Psoas muscle (tissue), 8 donors: ENCODE data around the gene PGP. TPM values are rescaled to one million over a fixed set of nuclear protein-coding genes. Genes with fewer than 3 reads are reported as not detected.

Experiments
- ATAC-seq, 4 donors: fragments of 200-7000 bp; cut with Tn5 transposase; one replicate each; pipeline ENCODE4 v1.9.1; 2020; ENCODE audit warnings: moderate library complexity in 3 of 4, mild to moderate bottlenecking in 2 of 4
- DNase-seq, 2 donors: peaks; one replicate each; pipeline ENCODE4 v3.0.0-alpha.2; 2020
- H3K27ac ChIP-seq: fragments of 200-600 bp; one replicate; pipeline ENCODE4 v1.8.0; 2022
- H3K27me3 ChIP-seq, 3 donors: fragments of 200-600 bp in 1 of 3; one replicate each; pipeline versions ENCODE4 v1.6.1 to v1.8.0; 2013 to 2022; ENCODE audit warnings: low read length in 2 of 3, mild to moderate bottlenecking in 2 of 3, moderate library complexity in 1 of 3; ENCODE audit not compliant: insufficient read depth in 3 of 3
- H3K36me3 ChIP-seq, 2 donors: fragments of 200-600 bp in 1 of 2; one replicate each; pipeline versions ENCODE4 v1.6.1 to v1.8.0; 2013 to 2022; ENCODE audit warnings: low read depth in 1 of 2, mild to moderate bottlenecking in 1 of 2, moderate library complexity in 1 of 2; ENCODE audit not compliant: insufficient read depth in 1 of 2
- H3K4me1 ChIP-seq: fragments of 200-600 bp; one replicate; pipeline ENCODE4 v1.8.0; 2022
- H3K4me3 ChIP-seq: fragments of 200-600 bp; one replicate; pipeline ENCODE4 v1.8.0; 2022; ENCODE audit warnings: mild to moderate bottlenecking
- H3K9me3 ChIP-seq: fragments of 200-600 bp; one replicate; pipeline ENCODE4 v1.8.0; 2022
- CTCF ChIP-seq: fragments of 200-600 bp; IDR thresholded peaks from one replicate; pipeline ENCODE4 v1.8.0; 2022; ENCODE audit warnings: antibody characterized with exemption
- WGBS, 3 donors: extraction: QIAGEN DNeasy Blood & Tissue Kit; methylation state at CpG; one replicate each; pipeline versions ENCODE4 v1.1.6 to v1.1.7; 2013; 5-methylcytosine and 5-hydroxymethylcytosine counted together
- intact Hi-C, 2 donors: fragments of 100-400 bp; cut with DNase I; formaldehyde crosslinking; loops; one replicate each; pipeline versions ENCODE4 v1.11.0 to v1.14.2; 2022
- polyA plus RNA-seq, 3 donors: library from polyadenylated mRNA; stranded (reverse); fragments of 200-250 nt; gene quantifications; one replicate each; pipeline ENCODE4 v1.2.3, GENCODE V29; 2013
- total RNA-seq, 4 donors: library from RNA; stranded (reverse); fragmentation: NEBNext Ultra II Directional in 2 of 4; extraction: Animal tissue kit (Norgen Biotek cat#: 25700) in 2 of 4; gene quantifications; one replicate each; pipeline versions ENCODE4 v1.2.1 to v1.2.4, GENCODE V29; 2021 to 2023
- donor health status: healthy with polysubstance abuse.
- donor health status: DM: no; HTN: no; CAD: no; lungs with moderate emphysema.
- donor health status: Bipolar disorder and iron deficiency.
- donor health status: healthy.
- donor health status: DM: yes; HTN: yes; CAD: no.
- donor health status: DM: no; HTN: no; CAD: no.
- donor health status: DM: no; HTN: no; CAD: no.
- donor health status: DM: yes; HTN: yes; CAD: no.

Gene PGP
- total and polyA plus RNA-seq, 7 donors, result 20.9 to 35.9 (median 27.4) TPM

DNA sequence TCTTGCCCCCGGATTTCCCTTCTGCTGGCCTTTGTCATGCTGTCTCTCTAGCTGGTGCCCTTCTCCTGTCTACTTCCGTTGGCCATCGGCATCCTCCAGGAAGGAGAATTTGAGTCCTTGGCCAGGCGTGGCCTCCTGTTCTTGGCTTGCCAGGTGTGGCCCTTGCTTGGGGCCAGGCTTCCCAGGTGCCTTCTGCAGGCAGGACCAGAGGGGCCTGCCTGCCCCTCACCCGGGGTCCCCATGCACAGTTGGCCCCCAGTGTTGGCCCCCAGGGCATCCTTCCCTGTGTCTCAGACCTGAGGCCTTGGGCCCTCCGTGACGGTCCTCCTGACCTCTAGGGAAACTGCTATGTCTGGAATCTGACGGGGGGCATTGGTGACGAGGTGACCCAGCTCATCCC is 6.8 kb downstream of the PGP start:
- intact Hi-C loops, result loop anchor here in 1 of 2 donors (5.0 kb wide), 1 partner anchor 51 kb away; the partner anchor contains the start of gene TRAF7
- 78 to 89% (median 86%) methylated on average over 9 of the region's 9 CpGs for WGBS, 3 donors

GRCh38 chr16:2206780-2207433 is 7.7 kb downstream of the PGP start:
- DNase-seq (no peak), ATAC-seq (no peak)
- Histone ChIP-seq H3K27ac (peak overlapping the region; percentile 95), H3K9me3 (no peaks in the 10 kb centered on the region), H3K4me1 (peaks cover 39% of the 10 kb centered on the region), H3K4me3 (peak overlapping the region; percentile 81), H3K36me3 (peaks cover 0 to 38% of the 10 kb centered on the region in 2 donors), H3K27me3 (no peaks in the 10 kb centered on the region)
- no peak for TF ChIP-seq CTCF
- intact Hi-C loops, result loop anchor here in 1 of 2 donors (5.0 kb wide), 1 partner anchor 50 kb away; the partner anchor contains the start of gene TRAF7
- WGBS, 3 donors, result 75 to 87% (median 82%) methylated on average over 22 to 23 of the region's 23 CpGs

More for the DNA sequence above, 6.8 kb downstream of the PGP start:
- DNase-seq, result no peak
- H3K4me3 ChIP-seq, result no peak overlapping the region
- H3K9me3 ChIP-seq, result no peaks in the 10 kb centered on the region
- peak overlapping the region; percentile 16 for H3K27ac ChIP-seq
- H3K27me3 ChIP-seq, result no peaks in the 10 kb centered on the region
- H3K36me3 ChIP-seq, result peaks cover 0 to 38% of the 10 kb centered on the region in 2 donors
- TF ChIP-seq CTCF, result no peak
- ATAC-seq, result no peak
- H3K4me1 ChIP-seq, result peaks cover 49% of the 10 kb centered on the region

- ATAC-seq (no peak), DNase-seq (no peak)
- no peaks in the 10 kb centered on the region for H3K9me3 ChIP-seq
- WGBS, 3 donors, result 69 to 85% (median 75%) methylated on average over 18 of the region's 18 CpGs
- H3K27ac ChIP-seq, result peak overlapping the region; percentile 95
- peaks cover 34% of the 10 kb centered on the region for H3K4me1 ChIP-seq
- no peaks in the 10 kb centered on the region for H3K27me3 ChIP-seq
- H3K36me3 ChIP-seq, result peaks cover 0 to 38% of the 10 kb centered on the region in 2 donors
- H3K4me3 ChIP-seq, result peak overlapping the region; percentile 81
- no peak for TF ChIP-seq CTCF
- intact Hi-C loops, result loop anchor here in 1 of 2 donors (5.0 kb wide), 1 partner anchor 49 kb away; the partner anchor contains the start of gene TRAF7
These were observed 8.2 kb downstream of the PGP start for GRCh38 chr16:2206420-2206779.

- H3K27me3 ChIP-seq, result no peaks in the 10 kb centered on the region
- DNase-seq, result peak in 1 of 2 donors; percentile 72
- H3K27ac ChIP-seq, result peak overlapping the region; percentile 95
- TF ChIP-seq CTCF, result no peak
- intact Hi-C loops, result loop anchor here in 1 of 2 donors (5.0 kb wide), 1 partner anchor 49 kb away; the partner anchor contains the start of gene TRAF7
- peak overlapping the region; percentile 81 for H3K4me3 ChIP-seq
- H3K36me3 ChIP-seq, result peaks cover 0 to 38% of the 10 kb centered on the region in 2 donors
- no peaks in the 10 kb centered on the region for H3K9me3 ChIP-seq
- peak; percentile 2 to 19 (median 14) for ATAC-seq
- H3K4me1 ChIP-seq, result peaks cover 29% of the 10 kb centered on the region
- 5 to 13% (median 10%) methylated on average over 14 to 16 of the region's 16 CpGs for WGBS, 3 donors
These were observed 8.7 kb downstream of the PGP start for GRCh38 chr16:2205967-2206313.
